GM21360 (cell line): ENCODE results near the gene NHEJ1.

ENCODE experiments used
- ATAC-seq: cut with Tn5 transposase; IDR thresholded peaks from one replicate; pipeline ENCODE4 v1.9.1; 2021; ENCODE audit warnings: mild to moderate bottlenecking, moderate library complexity; ENCODE audit not compliant: unreplicated experiment

NHEJ1 gene

DNA sequence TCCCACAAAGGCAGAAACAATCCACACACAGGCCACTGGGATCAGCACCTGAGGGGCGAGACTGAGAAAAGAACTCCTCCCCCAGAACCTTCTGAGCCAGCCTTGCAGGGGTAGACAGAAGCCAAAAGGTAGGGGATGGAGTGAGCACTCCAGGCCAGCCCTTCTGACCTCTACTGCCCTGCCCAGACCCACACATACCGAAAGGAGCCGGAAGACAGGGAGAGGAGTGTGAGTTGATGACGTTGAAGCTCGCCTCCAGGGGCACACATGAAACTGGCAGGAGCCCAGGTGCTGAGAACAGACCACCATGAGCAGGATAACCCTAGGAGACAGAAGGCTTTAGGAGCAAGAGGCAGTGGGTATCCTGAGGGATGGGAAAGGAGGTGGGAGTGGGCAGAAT lies 7.4 kb upstream of the NHEJ1 start:
- no peak for ATAC-seq

DNA sequence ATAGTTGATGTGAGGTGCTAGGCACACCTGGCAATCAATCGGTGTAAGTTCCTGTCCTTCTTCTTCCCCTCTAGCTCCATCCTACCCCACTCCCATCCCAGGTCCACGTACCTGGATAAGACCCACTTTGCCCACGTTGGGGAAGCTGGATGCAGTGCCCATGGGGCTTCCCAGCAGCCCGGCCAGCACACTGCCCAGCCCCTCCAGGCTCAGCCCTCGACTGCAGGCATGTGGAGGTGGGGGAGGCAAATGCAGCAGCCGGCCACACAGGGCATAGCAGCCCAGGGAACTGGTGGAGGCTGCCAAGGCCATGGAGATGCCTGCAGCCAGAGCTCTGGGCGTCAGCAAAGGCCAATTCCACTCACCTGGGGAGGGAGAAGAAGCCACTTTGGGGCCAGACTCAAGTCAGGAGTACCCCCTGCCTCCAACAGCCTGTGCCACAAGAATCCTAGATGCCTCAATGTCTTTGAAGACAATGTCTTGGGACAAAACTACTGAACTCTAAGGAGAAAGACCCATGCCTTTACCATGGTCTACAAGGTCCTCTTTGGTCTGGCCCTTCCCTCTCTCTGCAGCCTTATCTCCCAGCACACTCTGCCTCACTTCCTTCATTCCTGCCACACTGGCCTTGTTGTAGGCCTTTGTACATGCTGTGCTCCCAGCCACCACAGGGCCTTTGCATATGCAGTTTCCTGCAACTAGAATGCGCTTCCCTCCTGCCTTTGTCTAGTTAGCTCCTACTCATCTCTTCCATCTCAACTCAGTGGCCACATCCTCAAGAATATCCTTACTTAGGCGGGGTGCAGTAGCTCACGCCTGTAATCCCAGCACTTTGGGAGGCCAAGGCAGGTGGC lies 4.7 kb upstream of the NHEJ1 start:
- ATAC-seq, result no peak

GRCh38 chr2:219163156-219163555 lies 2.5 kb upstream of the NHEJ1 start:
- ATAC-seq, result no peak

DNA sequence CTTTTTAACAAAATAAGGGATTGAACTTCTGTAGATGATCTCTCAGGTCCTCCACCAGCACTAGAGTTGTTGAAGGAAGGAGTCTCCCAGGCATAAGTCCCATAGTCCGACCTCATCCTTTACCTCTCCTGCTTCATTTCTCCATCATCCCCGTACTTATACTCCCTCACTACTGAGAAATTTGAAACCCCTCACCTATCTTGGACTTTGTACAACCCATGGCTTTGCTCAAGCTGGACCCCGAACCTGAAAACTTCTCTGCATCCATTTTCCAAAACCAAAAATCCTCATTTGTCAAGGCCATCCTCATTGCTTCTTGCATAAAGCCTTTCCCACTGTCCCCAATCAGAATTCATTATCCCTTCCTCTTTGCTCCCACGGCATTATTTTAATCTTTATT lies 482 bp upstream of the NHEJ1 start:
- no peak for ATAC-seq

GRCh38 chr2:219159771-219160185 lies 837 bp downstream of the NHEJ1 start:
- no peak for ATAC-seq

DNA sequence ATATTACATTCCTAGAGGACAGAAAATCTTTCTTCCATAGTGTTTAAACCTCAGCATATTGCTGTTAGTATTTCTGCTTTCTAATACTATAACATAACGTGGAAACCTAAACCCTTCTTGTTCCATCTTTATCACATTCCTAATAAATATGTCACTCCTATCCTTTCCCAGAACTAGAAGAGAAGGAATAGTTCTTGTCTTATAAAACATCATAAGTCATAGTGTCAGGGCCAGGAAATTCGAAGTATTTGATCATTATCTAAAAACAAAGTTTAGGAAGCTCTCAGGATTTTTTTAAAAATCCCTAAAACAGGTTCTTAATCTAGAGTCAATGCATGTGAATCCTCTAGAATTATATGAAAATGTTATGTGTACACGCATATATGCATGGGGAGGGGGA lies 2.0 kb downstream of the NHEJ1 start:
- ATAC-seq, result no peak

- no peak for ATAC-seq
Measured at GRCh38 chr2:219158025-219158424, 2.6 kb downstream of the NHEJ1 start.

DNA sequence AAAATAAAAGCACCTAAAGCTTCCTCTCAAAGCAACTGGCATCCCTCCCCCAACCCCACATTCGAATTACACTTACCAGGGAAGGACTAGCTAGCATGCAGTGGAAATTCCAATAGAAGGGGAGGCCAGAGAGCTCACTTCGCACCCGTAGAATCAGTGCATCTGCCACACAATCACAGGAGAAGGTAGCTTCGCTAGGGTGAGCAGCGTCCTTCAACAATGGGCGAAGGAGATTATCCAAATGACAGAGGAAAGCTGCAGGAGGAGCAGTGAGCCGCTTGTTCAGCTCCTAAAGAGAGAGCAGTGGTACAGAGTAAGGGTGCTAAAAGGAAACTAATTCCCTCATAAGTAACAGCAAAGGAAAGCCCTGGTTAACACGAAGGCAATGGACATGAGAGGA lies 3.2 kb downstream of the NHEJ1 start:
- ATAC-seq, result no peak

- no peak for ATAC-seq
Measured at GRCh38 chr2:219155054-219155644, 5.5 kb downstream of the NHEJ1 start.

- ATAC-seq, result no peak
Measured at GRCh38 chr2:219149667-219150066, 10.9 kb downstream of the NHEJ1 start.

- no peak for ATAC-seq
Measured at GRCh38 chr2:219142329-219142728, 18.3 kb downstream of the NHEJ1 start.

- no peak for ATAC-seq
Measured at GRCh38 chr2:219140722-219141121, 19.9 kb downstream of the NHEJ1 start.

DNA sequence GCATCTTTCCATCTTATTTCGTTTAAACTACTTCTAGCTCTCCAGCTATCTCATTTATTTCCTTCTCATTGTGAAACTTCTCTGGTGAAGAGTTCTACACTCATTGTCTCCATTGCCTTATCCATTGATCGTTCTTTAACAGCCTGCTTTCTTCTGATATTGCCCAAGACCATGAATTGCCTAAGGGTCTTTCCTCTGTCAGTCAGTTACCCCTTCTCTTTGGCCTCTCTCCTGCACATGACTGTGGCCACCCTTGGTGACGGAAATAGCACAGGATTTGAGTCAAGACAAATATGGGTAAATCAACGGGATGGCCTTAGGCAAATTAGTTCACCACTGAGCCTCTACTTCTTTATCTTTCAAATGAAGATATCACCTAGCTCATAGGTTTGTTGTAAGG lies 26.6 kb downstream of the NHEJ1 start:
- ATAC-seq, result no peak

DNA sequence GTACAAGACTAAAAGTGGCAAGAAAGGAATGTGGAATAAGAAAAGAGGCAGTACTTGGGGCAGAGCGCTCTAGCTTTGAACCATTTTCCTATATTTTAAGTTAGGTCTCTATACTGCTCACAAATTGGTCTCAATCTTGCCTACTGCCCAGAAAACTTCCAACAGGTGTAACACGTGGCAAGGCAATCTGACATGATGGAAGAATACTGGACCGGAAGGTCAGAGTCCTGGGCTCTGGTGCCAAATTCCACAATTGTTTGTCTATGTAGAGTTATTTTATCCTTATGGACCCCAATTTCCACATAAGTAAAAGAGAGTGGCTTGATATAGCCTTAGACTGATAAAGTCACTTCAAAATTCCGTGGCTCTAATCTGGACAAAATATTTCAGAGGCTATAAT lies 28.9 kb downstream of the NHEJ1 start:
- no peak for ATAC-seq

GRCh38 chr2:219131327-219131726 lies 29.3 kb downstream of the NHEJ1 start:
- no peak for ATAC-seq

DNA sequence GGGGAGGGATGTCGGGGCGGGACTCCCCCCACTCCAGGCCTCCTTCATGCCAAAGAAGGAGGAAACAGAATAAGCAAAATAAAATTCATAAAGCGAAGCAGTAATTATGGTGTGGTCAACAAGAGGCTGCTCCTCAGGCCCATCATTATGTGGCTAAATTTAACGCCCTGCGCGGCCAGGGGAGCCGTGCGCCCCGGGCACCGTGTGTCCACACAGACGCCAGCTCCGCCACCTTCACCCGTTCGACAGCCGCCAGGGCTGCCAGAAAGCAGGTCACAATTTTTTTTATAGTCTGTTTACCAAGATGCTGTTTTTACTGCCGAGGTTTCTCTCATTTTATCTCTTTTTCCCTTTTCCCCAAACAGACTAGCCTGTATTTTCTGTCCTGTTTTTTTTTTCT lies 31.0 kb downstream of the NHEJ1 start:
- ATAC-seq, result no peak

DNA sequence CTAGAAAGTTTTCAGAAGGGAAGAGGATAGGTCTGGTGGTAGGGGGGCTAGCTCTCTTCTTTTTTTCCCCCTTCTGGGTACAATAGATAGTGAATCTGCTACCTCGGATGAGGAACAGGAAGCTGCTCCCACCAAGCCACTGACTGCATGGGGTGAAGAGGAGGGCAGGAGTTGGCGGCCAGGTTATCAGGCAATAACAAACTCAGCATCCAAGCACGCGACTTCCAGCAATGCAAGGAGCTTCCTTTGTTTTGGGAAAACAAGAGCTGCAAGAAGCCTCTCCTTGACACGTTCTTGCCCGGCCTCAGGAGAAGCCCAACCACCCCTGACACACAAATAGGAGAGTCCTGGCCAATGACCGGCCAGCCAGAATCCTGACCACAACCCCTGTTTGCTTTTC lies 32.2 kb downstream of the NHEJ1 start:
- ATAC-seq, result no peak

GRCh38 chr2:219127037-219127635 lies 33.5 kb downstream of the NHEJ1 start:
- ATAC-seq, result no peak

DNA sequence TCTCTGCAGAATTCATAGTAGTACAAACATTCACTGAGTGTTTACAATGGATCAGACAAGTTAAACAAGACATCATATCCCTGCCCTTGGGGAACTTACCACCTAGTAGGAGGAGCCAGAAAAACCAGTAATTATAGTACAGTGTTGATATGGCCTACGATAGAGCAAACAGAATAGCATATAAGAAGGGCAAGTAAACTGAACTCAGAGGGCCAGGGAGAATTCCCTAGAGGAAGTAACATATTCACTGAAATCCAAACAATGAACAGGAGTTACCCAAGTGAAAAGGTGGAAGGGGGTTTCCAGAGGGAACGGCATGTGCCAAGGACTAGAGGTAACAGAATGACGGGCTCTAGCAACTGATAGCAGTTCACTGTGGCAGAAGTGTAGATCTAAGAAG lies 34.1 kb downstream of the NHEJ1 start:
- no peak for ATAC-seq

DNA sequence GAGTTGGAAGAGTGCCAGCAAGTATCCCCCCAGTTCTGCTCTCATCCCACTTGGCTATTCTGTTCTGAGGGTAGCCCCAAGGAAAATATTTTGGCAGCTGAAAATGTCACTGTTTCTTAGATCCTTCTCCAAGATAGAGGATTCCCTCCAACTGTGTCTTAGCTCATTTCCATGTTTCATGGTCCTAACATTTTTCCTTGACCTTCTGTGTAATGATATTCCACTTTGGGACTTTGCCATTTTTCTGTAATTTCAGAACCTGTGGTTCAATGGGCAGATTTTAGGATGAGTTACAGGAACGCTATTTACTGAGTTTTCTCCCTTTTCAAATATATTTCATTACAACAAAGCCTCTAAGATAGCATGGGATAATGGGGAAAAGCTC lies 34.7 kb downstream of the NHEJ1 start:
- no peak for ATAC-seq

- ATAC-seq, result no peak
Measured at GRCh38 chr2:219125225-219125885, 35.3 kb downstream of the NHEJ1 start.
